CD4-positive, alpha-beta T cell treated with Interleukin-4 for 1 hour (primary cell): ENCODE results near the gene ECI2.

Experiments
- DNase-seq, 2 donors: peaks; one replicate each; pipeline ENCODE4 v3.0.0-alpha.2; 2020 to 2022

Gene ECI2

GRCh38 chr6:4134841-4135664 lies at the start of gene ECI2:
Gene ECI2, minus strand, starts transcription at chr6:4135575. Its CDS starts 15 bp downstream, at chr6:4135560.
- peak in 1 of 2 donors; percentile 53 for DNase-seq

- DNase-seq: no peak
These were observed 45.4 kb upstream of the ECI2 start for GRCh38 chr6:4180652-4181255.

- no peak for DNase-seq
These were observed 44.7 kb upstream of the ECI2 start for GRCh38 chr6:4179960-4180651.

- no peak for DNase-seq
These were observed 43.5 kb upstream of the ECI2 start for GRCh38 chr6:4178737-4179333.

- no peak for DNase-seq
These were observed 41.5 kb upstream of the ECI2 start for GRCh38 chr6:4176907-4177306.

GRCh38 chr6:4174042-4174441 lies 38.7 kb upstream of the ECI2 start:
- no peak for DNase-seq

- no peak for DNase-seq
These were observed 37.0 kb upstream of the ECI2 start for GRCh38 chr6:4172368-4172767.

GRCh38 chr6:4170297-4170696 lies 34.9 kb upstream of the ECI2 start:
- DNase-seq: no peak

GRCh38 chr6:4169028-4169789 lies 33.8 kb upstream of the ECI2 start:
- no peak for DNase-seq

- no peak for DNase-seq
These were observed 32.5 kb upstream of the ECI2 start for GRCh38 chr6:4167833-4168232.

GRCh38 chr6:4167123-4167522 lies 31.7 kb upstream of the ECI2 start:
- no peak for DNase-seq

GRCh38 chr6:4164456-4164855 lies 29.1 kb upstream of the ECI2 start:
- no peak for DNase-seq

- DNase-seq: no peak
These were observed 28.7 kb upstream of the ECI2 start for GRCh38 chr6:4164117-4164442.

- no peak for DNase-seq
These were observed 28.2 kb upstream of the ECI2 start for GRCh38 chr6:4163408-4164116.

- no peak for DNase-seq
These were observed 27.0 kb upstream of the ECI2 start for GRCh38 chr6:4162370-4162769.

GRCh38 chr6:4159491-4159890 lies 24.1 kb upstream of the ECI2 start:
- DNase-seq: no peak

GRCh38 chr6:4157506-4157905 lies 22.1 kb upstream of the ECI2 start:
- DNase-seq: no peak

GRCh38 chr6:4155848-4156466 lies 20.6 kb upstream of the ECI2 start:
- peak; percentile 77 to 82 for DNase-seq

- DNase-seq: no peak
These were observed 18.2 kb upstream of the ECI2 start for GRCh38 chr6:4153514-4153985.

GRCh38 chr6:4145083-4145482 lies 9.7 kb upstream of the ECI2 start:
- DNase-seq: no peak

- DNase-seq: no peak
These were observed 3.9 kb upstream of the ECI2 start for GRCh38 chr6:4139272-4139671.

- no peak for DNase-seq
These were observed 2.8 kb upstream of the ECI2 start for GRCh38 chr6:4138186-4138585.
